GM12875 (cell line): Measurements from ENCODE around the gene LAMA2.

Source experiments
- H3K4me3 ChIP-seq: one replicate; pipeline ENCODE4 v1.5.1; 2011; ENCODE audit warnings: low read depth, low read length, control low read depth
- TF ChIP-seq, protein P1 (sequence below): IDR thresholded peaks from 2 replicates; pipeline ENCODE4 v1.5.1; 2011; ENCODE audit warnings: low read depth, mild to moderate bottlenecking, control low read depth, inconsistent platforms, low read length, moderate library complexity, borderline replicate concordance; ENCODE audit not compliant: insufficient read depth

LAMA2 gene

DNA sequence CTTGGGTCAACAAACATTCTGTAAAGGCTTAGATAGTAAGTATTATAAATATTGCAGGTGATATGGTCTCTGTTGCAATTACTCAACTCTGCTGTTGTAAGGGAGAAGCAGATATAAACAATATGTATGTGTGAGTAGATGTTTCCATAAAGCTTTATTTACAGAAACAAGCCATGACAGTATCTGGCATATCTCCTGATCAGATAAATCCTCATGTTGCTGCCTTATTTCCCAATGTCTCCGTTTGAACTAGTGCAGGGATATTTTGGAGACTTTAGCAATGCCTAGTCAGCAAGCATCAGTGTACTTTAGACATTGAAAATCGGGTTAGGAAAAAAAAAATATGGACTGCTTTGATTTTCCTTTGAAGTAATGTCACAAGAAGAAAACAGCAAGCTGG, 96.1 kb downstream of the LAMA2 start:
- TF ChIP-seq, protein P1, sequence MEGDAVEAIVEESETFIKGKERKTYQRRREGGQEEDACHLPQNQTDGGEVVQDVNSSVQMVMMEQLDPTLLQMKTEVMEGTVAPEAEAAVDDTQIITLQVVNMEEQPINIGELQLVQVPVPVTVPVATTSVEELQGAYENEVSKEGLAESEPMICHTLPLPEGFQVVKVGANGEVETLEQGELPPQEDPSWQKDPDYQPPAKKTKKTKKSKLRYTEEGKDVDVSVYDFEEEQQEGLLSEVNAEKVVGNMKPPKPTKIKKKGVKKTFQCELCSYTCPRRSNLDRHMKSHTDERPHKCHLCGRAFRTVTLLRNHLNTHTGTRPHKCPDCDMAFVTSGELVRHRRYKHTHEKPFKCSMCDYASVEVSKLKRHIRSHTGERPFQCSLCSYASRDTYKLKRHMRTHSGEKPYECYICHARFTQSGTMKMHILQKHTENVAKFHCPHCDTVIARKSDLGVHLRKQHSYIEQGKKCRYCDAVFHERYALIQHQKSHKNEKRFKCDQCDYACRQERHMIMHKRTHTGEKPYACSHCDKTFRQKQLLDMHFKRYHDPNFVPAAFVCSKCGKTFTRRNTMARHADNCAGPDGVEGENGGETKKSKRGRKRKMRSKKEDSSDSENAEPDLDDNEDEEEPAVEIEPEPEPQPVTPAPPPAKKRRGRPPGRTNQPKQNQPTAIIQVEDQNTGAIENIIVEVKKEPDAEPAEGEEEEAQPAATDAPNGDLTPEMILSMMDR: no peak
- H3K4me3 ChIP-seq: no peak overlapping the region

DNA sequence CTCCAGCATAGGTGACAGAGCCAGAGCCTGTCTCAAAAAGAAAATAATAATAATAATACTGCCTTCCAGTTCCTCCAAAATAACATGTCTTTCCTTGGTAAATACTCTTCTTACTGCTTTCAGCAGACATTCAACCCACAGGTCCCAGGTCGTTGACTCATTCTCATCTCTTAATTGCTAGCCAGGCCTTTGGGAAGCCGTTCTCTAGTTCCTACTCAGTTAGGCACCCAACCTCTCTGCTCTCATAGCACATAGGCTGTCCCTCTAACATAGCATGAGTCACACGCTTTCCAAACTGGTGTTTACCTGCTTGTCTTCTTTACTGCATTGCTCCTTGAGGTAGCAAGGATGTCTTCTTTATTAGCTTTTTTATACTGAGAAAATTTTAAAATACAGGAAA, 98.8 kb downstream of the LAMA2 start:
- no peak overlapping the region for H3K4me3 ChIP-seq
- TF ChIP-seq, protein P1: no peak

DNA sequence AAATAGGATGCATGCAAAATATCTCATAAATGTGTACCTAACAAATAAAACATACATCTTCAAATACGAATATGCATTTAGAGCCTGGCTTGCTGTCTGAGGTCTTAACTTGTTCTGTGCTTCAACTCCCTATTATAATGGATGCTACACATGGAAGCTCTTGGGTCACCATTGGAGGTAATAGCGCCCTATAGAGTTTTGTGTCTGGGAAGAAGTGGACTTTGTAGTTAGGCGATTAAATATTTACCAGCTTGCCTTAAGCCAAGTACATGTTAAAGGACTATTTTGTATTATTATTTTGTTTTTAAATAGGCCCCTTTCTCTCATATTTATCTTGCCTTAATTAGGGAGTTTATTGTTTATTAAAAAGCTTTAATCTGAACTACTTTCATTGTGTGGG, 107.4 kb downstream of the LAMA2 start:
- no peak overlapping the region for H3K4me3 ChIP-seq
- TF ChIP-seq, protein P1: no peak

DNA sequence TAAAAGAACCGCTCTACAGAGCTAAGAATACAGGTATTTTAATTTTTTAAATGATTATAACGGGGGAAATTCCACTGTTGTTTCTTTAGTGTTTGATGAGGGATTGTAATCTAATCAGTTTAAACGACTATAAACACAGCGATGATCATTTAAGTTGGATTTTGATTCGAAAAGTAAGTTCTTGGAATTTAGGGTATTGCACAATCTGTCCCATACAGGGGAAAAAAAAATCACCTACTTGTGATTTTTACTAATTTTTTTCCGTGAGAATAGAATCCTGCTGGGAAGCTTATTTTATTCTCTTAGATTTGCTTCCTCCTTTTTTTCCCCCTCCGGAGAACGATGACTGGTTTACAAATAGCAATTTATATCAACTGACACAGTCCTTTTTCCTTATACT, 108.0 kb downstream of the LAMA2 start:
- TF ChIP-seq, protein P1: no peak

DNA sequence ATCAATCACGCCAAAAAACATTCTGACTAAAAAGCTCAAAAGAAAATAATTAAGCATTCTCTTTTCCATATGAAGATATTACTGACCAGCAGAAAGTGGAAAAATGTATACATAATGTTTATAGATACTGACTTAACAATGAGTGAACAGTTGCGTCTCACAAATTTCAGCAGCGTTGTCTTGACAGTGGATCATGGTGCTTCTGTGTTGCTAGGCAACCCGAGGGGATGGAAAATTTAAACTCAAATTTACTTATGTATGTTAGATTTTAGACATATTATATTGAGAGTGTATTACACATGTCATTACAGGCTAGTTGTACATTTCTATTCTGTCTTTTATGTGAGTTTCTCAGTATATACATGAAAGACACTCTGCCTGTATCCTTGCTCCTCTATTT, 110.2 kb downstream of the LAMA2 start:
- TF ChIP-seq, protein P1: no peak
- no peak overlapping the region for H3K4me3 ChIP-seq

More for the DNA sequence above, 108.0 kb downstream of the LAMA2 start:
- H3K4me3 ChIP-seq: no peak overlapping the region

DNA sequence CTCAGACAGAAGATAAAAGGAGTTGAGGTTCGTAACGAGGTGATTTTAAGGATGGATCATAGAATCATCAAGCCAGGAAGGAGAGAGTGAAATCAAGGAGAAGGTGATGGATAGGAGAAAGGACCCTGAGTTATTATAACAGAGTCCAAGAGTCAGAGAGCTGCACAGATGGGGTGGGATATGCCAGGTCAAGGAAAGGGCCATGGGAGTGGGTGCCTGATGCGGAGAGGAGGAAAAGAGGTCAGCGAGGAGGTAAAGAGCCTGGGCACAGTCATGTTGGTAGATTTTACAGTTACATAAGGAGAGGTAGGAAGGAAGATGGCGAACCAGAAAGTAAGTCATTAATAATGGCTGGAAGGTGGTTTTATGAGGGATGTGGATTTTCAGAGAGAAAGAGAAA, 114.9 kb downstream of the LAMA2 start:
- TF ChIP-seq, protein P1: no peak

DNA sequence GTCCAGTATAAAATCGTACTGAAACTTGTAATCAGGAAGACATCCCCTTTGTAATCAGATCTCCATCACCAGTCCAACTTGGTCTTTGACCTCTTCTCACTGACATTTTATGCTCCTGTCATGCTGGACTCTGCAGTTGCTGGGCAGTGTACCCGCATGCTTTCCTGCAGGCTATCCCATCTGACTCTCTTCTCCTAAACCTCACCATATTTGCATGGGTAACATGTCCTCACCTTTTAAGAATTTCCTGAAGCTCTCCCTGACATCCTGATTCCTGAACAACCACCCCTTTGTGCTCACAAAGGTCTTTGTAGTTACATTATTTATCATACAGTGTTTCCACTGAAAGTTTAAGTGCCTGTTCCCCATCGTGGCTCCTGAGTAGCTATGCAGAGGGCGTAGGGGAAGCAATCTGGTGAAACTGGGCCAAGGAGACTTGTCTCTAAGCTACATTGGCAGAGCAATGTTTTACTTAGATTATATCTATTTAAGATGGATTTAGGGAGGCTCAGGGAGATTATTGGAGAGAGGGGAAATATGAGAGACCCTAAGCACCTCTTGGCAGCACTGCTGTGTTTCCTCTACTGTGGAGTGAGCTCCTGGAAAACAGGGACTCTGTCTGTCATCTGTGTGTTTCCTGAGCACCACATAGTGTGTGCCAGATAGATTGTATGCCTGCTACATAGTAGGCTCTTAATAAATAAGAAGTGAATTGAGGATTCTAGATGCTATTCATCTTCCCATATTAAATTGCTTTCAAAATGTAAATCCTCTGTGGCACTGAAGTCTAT, 124.0 kb downstream of the LAMA2 start:
- TF ChIP-seq, protein P1: no peak
- no peak overlapping the region for H3K4me3 ChIP-seq

More for the DNA sequence above, 114.9 kb downstream of the LAMA2 start:
- no peak overlapping the region for H3K4me3 ChIP-seq
